ENCODE measurements around the gene ALDH9A1.
"Not testable (repeated sequence)": the region's sequence is repeated elsewhere in the genome, so short reads cannot be mapped to it uniquely, and the experiment has no call there.

The ALDH9A1 gene

GRCh38 chr1:165668184-165668583 lies 30.2 kb downstream of the ALDH9A1 start:
- H3K27ac ChIP-seq (ENCODE audit: poor library complexity, severe bottlenecking): no peak overlapping the region
- H3K4me3 ChIP-seq (ENCODE audit: severe bottlenecking): no peak overlapping the region
- DNase-seq (ENCODE audit: low spot score) (no peak), ATAC-seq (ENCODE audit: low read depth) (no peak)
- H3K36me3 ChIP-seq (ENCODE audit: low read depth): peaks cover 83% of the 10 kb centered on the region
- H3K27me3 ChIP-seq (ENCODE audit: insufficient read depth, poor library complexity, severe bottlenecking): no peaks in the 10 kb centered on the region
- no peaks in the 10 kb centered on the region for H3K4me1 ChIP-seq (ENCODE audit: insufficient read depth, poor library complexity, severe bottlenecking)
- H3K9me3 ChIP-seq (ENCODE audit: severe bottlenecking): no peaks in the 10 kb centered on the region
- no peak for TF ChIP-seq CTCF (IDR thresholded peaks at IDR 0.05; ENCODE audit: poor library complexity, severe bottlenecking)

- Histone ChIP-seq H3K4me3 (ENCODE audit: severe bottlenecking) (no peak overlapping the region), H3K27ac (ENCODE audit: poor library complexity, severe bottlenecking) (no peak overlapping the region), H3K27me3 (ENCODE audit: insufficient read depth, poor library complexity, severe bottlenecking) (no peaks in the 10 kb centered on the region), H3K4me1 (ENCODE audit: insufficient read depth, poor library complexity, severe bottlenecking) (no peaks in the 10 kb centered on the region), H3K36me3 (ENCODE audit: low read depth) (peaks cover 86% of the 10 kb centered on the region), H3K9me3 (ENCODE audit: severe bottlenecking) (no peaks in the 10 kb centered on the region)
- ATAC-seq (ENCODE audit: low read depth) (no peak), DNase-seq (ENCODE audit: low spot score) (no peak)
- no peak for TF ChIP-seq CTCF (IDR thresholded peaks at IDR 0.05; ENCODE audit: poor library complexity, severe bottlenecking)
Measured at GRCh38 chr1:165666152-165666825, 32.1 kb downstream of the ALDH9A1 start.

GRCh38 chr1:165662186-165662585 lies 36.2 kb downstream of the ALDH9A1 start:
- H3K9me3 ChIP-seq (ENCODE audit: severe bottlenecking): no peaks in the 10 kb centered on the region
- H3K4me1 ChIP-seq (ENCODE audit: insufficient read depth, poor library complexity, severe bottlenecking): no peaks in the 10 kb centered on the region
- ATAC-seq (ENCODE audit: low read depth): no peak
- no peak overlapping the region for H3K27ac ChIP-seq (ENCODE audit: poor library complexity, severe bottlenecking)
- TF ChIP-seq CTCF (IDR thresholded peaks at IDR 0.05; ENCODE audit: poor library complexity, severe bottlenecking): no peak
- DNase-seq (ENCODE audit: low spot score): no peak
- H3K27me3 ChIP-seq (ENCODE audit: insufficient read depth, poor library complexity, severe bottlenecking): no peaks in the 10 kb centered on the region
- no peak overlapping the region for H3K4me3 ChIP-seq (ENCODE audit: severe bottlenecking)
- H3K36me3 ChIP-seq (ENCODE audit: low read depth): peaks cover 55% of the 10 kb centered on the region

- Histone ChIP-seq H3K4me1 (ENCODE audit: insufficient read depth, poor library complexity, severe bottlenecking) (no peaks in the 10 kb centered on the region), H3K36me3 (ENCODE audit: low read depth) (peaks cover 52% of the 10 kb centered on the region), H3K27ac (ENCODE audit: poor library complexity, severe bottlenecking) (no peak overlapping the region), H3K4me3 (ENCODE audit: severe bottlenecking) (no peak overlapping the region), H3K9me3 (ENCODE audit: severe bottlenecking) (no peaks in the 10 kb centered on the region), H3K27me3 (ENCODE audit: insufficient read depth, poor library complexity, severe bottlenecking) (no peaks in the 10 kb centered on the region)
- ATAC-seq (ENCODE audit: low read depth): no peak
- TF ChIP-seq CTCF (IDR thresholded peaks at IDR 0.05; ENCODE audit: poor library complexity, severe bottlenecking): no peak
- DNase-seq (ENCODE audit: low spot score): no peak
Measured at GRCh38 chr1:165661703-165662102, 36.7 kb downstream of the ALDH9A1 start.

- DNase-seq (ENCODE audit: low spot score) (no peak), ATAC-seq (ENCODE audit: low read depth) (no peak)
- Histone ChIP-seq H3K4me3 (ENCODE audit: severe bottlenecking) (no peak overlapping the region), H3K36me3 (ENCODE audit: low read depth) (peaks cover 46% of the 10 kb centered on the region), H3K27me3 (ENCODE audit: insufficient read depth, poor library complexity, severe bottlenecking) (no peaks in the 10 kb centered on the region), H3K9me3 (ENCODE audit: severe bottlenecking) (no peaks in the 10 kb centered on the region), H3K4me1 (ENCODE audit: insufficient read depth, poor library complexity, severe bottlenecking) (no peaks in the 10 kb centered on the region), H3K27ac (ENCODE audit: poor library complexity, severe bottlenecking) (no peak overlapping the region)
- TF ChIP-seq CTCF (IDR thresholded peaks at IDR 0.05; ENCODE audit: poor library complexity, severe bottlenecking): no peak
Measured at GRCh38 chr1:165659581-165659895, 38.8 kb downstream of the ALDH9A1 start.

- H3K36me3 ChIP-seq (ENCODE audit: low read depth): peaks cover 46% of the 10 kb centered on the region
- H3K4me3 ChIP-seq (ENCODE audit: severe bottlenecking); H3K27ac ChIP-seq (ENCODE audit: poor library complexity, severe bottlenecking): not testable (repeated sequence)
Measured at GRCh38 chr1:165658766-165659580, 39.4 kb downstream of the ALDH9A1 start.

More at GRCh38 chr1:165658766-165659580, 39.4 kb downstream of the ALDH9A1 start:
- not testable (repeated sequence) for ATAC-seq (ENCODE audit: low read depth); H3K4me1 ChIP-seq (ENCODE audit: insufficient read depth, poor library complexity, severe bottlenecking); H3K9me3 ChIP-seq (ENCODE audit: severe bottlenecking); DNase-seq (ENCODE audit: low spot score); H3K27me3 ChIP-seq (ENCODE audit: insufficient read depth, poor library complexity, severe bottlenecking)

Data from RWPE2 (cell line).